Adrenal gland (tissue), 5 donors: ENCODE results near the gene EVL.

Experiments used
- POLR2A ChIP-seq, 2 donors: fragments of 450-650 bp; IDR thresholded peaks; one replicate each; pipeline ENCODE4 v1.6.1; 2017; ENCODE audit warnings: antibody characterized with exemption in 2 of 2, mild to moderate bottlenecking in 2 of 2, moderate library complexity in 1 of 2
- TF ChIP-seq, protein P1 (sequence below), 6 experiments: fragments of 450-650 bp in 4 of 6; fragments of 200-600 bp in 2 of 6; sonication (generic) in 1 of 6; IDR thresholded peaks; 1 replicate in 5 of 6; 2 replicates in 1 of 6; pipeline versions ENCODE4 v1.5.1 to v1.8.0; 2016 to 2021; ENCODE audit warnings: antibody characterized with exemption in 6 of 6, mild to moderate bottlenecking in 2 of 6, moderate library complexity in 1 of 6
- donor health status: DM: no; HTN: no; CAD: no.

DNA sequence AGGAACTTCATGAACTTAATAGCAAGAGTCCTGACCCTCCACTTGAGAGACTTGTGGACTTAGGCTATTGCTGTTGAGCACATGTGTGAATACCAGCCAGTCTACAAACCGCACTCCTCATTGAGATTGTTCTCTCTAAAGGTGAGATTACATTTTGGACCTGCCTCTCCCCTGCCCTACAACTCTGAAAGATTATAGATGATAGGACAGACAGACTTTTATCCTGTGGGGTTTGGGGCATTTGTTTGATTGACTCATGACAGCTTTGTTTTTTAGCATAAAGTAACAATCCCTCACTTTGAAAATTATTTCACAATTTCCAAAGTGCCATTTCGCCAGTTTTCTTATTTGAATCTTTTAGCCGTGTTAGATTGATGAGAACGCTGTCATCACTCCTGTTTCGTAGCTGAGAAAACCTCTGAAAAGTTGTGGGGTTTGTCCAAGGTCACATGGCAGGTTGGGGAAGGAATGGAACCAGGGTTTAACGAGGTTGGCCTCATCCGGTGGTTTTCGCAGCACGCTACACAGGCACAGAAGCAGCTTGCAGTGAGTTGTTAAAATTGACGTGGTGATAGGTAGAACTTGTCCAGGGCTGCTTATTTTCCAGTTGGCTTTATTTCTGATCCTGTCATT lies 836 bp downstream of the EVL start:
- no peak for TF ChIP-seq POLR2A (IDR thresholded peaks at IDR 0.05)
- TF ChIP-seq, protein P1, sequence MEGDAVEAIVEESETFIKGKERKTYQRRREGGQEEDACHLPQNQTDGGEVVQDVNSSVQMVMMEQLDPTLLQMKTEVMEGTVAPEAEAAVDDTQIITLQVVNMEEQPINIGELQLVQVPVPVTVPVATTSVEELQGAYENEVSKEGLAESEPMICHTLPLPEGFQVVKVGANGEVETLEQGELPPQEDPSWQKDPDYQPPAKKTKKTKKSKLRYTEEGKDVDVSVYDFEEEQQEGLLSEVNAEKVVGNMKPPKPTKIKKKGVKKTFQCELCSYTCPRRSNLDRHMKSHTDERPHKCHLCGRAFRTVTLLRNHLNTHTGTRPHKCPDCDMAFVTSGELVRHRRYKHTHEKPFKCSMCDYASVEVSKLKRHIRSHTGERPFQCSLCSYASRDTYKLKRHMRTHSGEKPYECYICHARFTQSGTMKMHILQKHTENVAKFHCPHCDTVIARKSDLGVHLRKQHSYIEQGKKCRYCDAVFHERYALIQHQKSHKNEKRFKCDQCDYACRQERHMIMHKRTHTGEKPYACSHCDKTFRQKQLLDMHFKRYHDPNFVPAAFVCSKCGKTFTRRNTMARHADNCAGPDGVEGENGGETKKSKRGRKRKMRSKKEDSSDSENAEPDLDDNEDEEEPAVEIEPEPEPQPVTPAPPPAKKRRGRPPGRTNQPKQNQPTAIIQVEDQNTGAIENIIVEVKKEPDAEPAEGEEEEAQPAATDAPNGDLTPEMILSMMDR (IDR thresholded peaks at IDR 0.05): no peak
